Heart left ventricle (tissue), 16 donors: ENCODE data around the gene HOTAIR. TPM values are rescaled to one million over a fixed set of nuclear protein-coding genes. Genes with fewer than 3 reads are reported as not detected.
A peak's percentile ranks its signal among the peaks of the same experiment; 100 is the strongest.

ENCODE experiments used
- ATAC-seq, 4 donors: fragments of 200-7000 bp; cut with Tn5 transposase; one replicate each; pipeline ENCODE4 v1.9.1; 2020 to 2022; ENCODE audit warnings: moderate library complexity in 4 of 4, mild to moderate bottlenecking in 3 of 4, moderate number of reproducible peaks in 1 of 4
- DNase-seq, 5 donors: peaks; one replicate each; pipeline ENCODE4 v3.0.0-alpha.2; 2020
- H3K27ac ChIP-seq, 12 donors: fragments of 200-600 bp; sonication (generic) in 4 of 12; one replicate each; pipeline versions ENCODE4 v1.5.0 to v1.8.0; 2016 to 2022; ENCODE audit warnings: mild to moderate bottlenecking in 2 of 12
- H3K27me3 ChIP-seq, 9 donors: fragments of 200-600 bp; sonication (generic) in 2 of 9; one replicate each; pipeline versions ENCODE4 v1.5.1 to v1.8.0; 2016 to 2022; ENCODE audit warnings: mild to moderate bottlenecking in 3 of 9
- H3K36me3 ChIP-seq, 9 donors: fragments of 200-600 bp; sonication (generic) in 2 of 9; one replicate each; pipeline versions ENCODE4 v1.5.0 to v1.8.0; 2018 to 2022; ENCODE audit warnings: mild to moderate bottlenecking in 2 of 9
- H3K4me1 ChIP-seq, 12 donors: fragments of 200-600 bp; sonication (generic) in 4 of 12; one replicate each; pipeline versions ENCODE4 v1.5.0 to v1.8.0; 2016 to 2022; ENCODE audit warnings: mild to moderate bottlenecking in 3 of 12
- H3K4me3 ChIP-seq, 12 donors: fragments of 200-600 bp; sonication (generic) in 4 of 12; one replicate each; pipeline versions ENCODE4 v1.5.0 to v1.8.0; 2017 to 2022; ENCODE audit warnings: mild to moderate bottlenecking in 9 of 12, moderate library complexity in 4 of 12
- H3K9me3 ChIP-seq, 12 donors: fragments of 200-600 bp; sonication (generic) in 4 of 12; one replicate each; pipeline versions ENCODE4 v1.5.0 to v1.8.0; 2016 to 2022; ENCODE audit warnings: mild to moderate bottlenecking in 1 of 12
- CTCF ChIP-seq, 12 donors: fragments of 200-600 bp; sonication (generic) in 4 of 12; IDR thresholded peaks; one replicate each; pipeline versions ENCODE4 v1.5.0 to v1.8.0; 2018 to 2022; ENCODE audit warnings: antibody characterized with exemption in 12 of 12, mild to moderate bottlenecking in 5 of 12
- POLR2A ChIP-seq, 2 donors: fragments of 450-650 bp; IDR thresholded peaks; one replicate each; pipeline ENCODE4 v1.6.1; 2017; ENCODE audit warnings: antibody characterized with exemption in 2 of 2, mild to moderate bottlenecking in 2 of 2, moderate library complexity in 2 of 2
- WGBS, 4 donors: extraction: QIAGEN DNeasy Blood & Tissue Kit in 2 of 4; methylation state at CpG; one replicate each; pipeline versions ENCODE4 v1.1.5 to v1.1.7; 2013 to 2018; 5-methylcytosine and 5-hydroxymethylcytosine counted together
- intact Hi-C, 10 donors: fragments of 100-400 bp; cut with DNase I; formaldehyde crosslinking; loops; one replicate each; pipeline versions ENCODE4 v1.11.1 to v1.14.2; 2022
- polyA plus RNA-seq, 2 donors: library from polyadenylated mRNA; stranded (reverse); fragments of 200-250 nt; gene quantifications; one replicate each; pipeline ENCODE4 v1.2.3, GENCODE V29; 2013
- total RNA-seq, 9 donors: library from RNA; depleted of rRNA in 2 of 9; stranded (reverse); fragments of >200 nt in 2 of 9; fragmentation: NEBNext Ultra II Directional in 3 of 9; extraction: Animal tissue kit (Norgen Biotek cat#: 25700) in 3 of 9; gene quantifications; one replicate each; pipeline versions ENCODE4 v1.1.0 to v1.2.4, GENCODE V29; 2016 to 2023
- donor health status: ischemic (EF 13 %, LVEDD 7.1; RV severe dilation, severe dysfunction).
- donor health status: healthy with polysubstance abuse.
- donor health status: DM: no; HTN: yes; CAD: no.
- donor health status: DM: no; HTN: no; CAD: no.
- donor health status: ischemic (EF 25% LVEDD 6.9; RV normal size, moderate dysfunction).
- donor health status: ischemic (EF 25% LVEDD 5.7; RV mildly dilated, moderate dysfunction).
- donor health status: healthy.
- donor health status: DM: yes; HTN: yes; CAD: no.
- donor health status: ischemic (EF 35%, LVEDD 5.7; RV mildly dilated, moderate dysfunction).
- donor health status: nonischemic (EF 11% LVEDD 7.7; RV severe dilation, severe dysfunction).
- donor health status: DM: yes; HTN: yes; CAD: no.
- donor health status: PGD.
- donor health status: ischemic (EF 29% LVEDD 5.4; RV normal size, mild dysfunction).
- donor health status: nonischemic (EF 23%, LVEDD 6.1; RV moderate dilation, normal function).

Gene HOTAIR
- total and polyA plus RNA-seq, 11 donors, result not detected

- H3K4me1 ChIP-seq, result peaks cover 0 to 25% (median 11%) of the 10 kb centered on the region in 12 donors
- no peaks in the 10 kb centered on the region for H3K36me3 ChIP-seq
- TF ChIP-seq CTCF (IDR thresholded peaks at IDR 0.05), result no peak
- no peak for TF ChIP-seq POLR2A (IDR thresholded peaks at IDR 0.05)
- ATAC-seq (no peak), DNase-seq (peak in 1 of 5 donors; percentile 1)
- no peak overlapping the region for H3K4me3 ChIP-seq
- no peaks in the 10 kb centered on the region for H3K9me3 ChIP-seq
- intact Hi-C loops, result no loop called here
- 8 to 14% (median 12%) methylated on average over 9 of the region's 9 CpGs for WGBS, 4 donors
- H3K27ac ChIP-seq, result no peak overlapping the region
- H3K27me3 ChIP-seq, result peaks cover 82 to 99% (median 97%) of the 10 kb centered on the region in 9 donors
These were observed 2.3 kb upstream of the HOTAIR start for GRCh38 chr12:53976823-53977595.

- Histone ChIP-seq H3K27me3 (peaks cover 82 to 99% (median 98%) of the 10 kb centered on the region in 9 donors), H3K4me3 (no peak overlapping the region), H3K9me3 (no peaks in the 10 kb centered on the region), H3K4me1 (peaks cover 0 to 25% (median 11%) of the 10 kb centered on the region in 12 donors), H3K36me3 (no peaks in the 10 kb centered on the region), H3K27ac (no peak overlapping the region)
- ATAC-seq, result no peak
- TF ChIP-seq POLR2A (IDR thresholded peaks at IDR 0.05) (no peak), CTCF (IDR thresholded peaks at IDR 0.05) (no peak)
- intact Hi-C loops, result no loop called here
- DNase-seq, result no peak
- whole genome bisulfite sequencing, 4 donors, result 11 to 15% (median 13%) methylated on average over 20 to 21 of the region's 21 CpGs
These were observed 1.5 kb upstream of the HOTAIR start for GRCh38 chr12:53976172-53976822.

- WGBS, 4 donors, result 5 to 9% (median 8%) methylated on average over 31 of the region's 31 CpGs
- Histone ChIP-seq H3K27me3 (peaks cover 83 to 99% (median 97%) of the 10 kb centered on the region in 9 donors), H3K9me3 (no peaks in the 10 kb centered on the region), H3K4me1 (peaks cover 0 to 25% (median 11%) of the 10 kb centered on the region in 12 donors), H3K4me3 (peak overlapping the region in 2 of 12 donors; percentile 12 to 40), H3K36me3 (no peaks in the 10 kb centered on the region), H3K27ac (no peak overlapping the region)
- TF ChIP-seq CTCF (IDR thresholded peaks at IDR 0.05), result no peak
- TF ChIP-seq POLR2A (IDR thresholded peaks at IDR 0.05), result no peak
- DNase-seq (peak in 1 of 5 donors; percentile 12), ATAC-seq (no peak)
- intact Hi-C loops, result no loop called here
These were observed 862 bp upstream of the HOTAIR start for GRCh38 chr12:53975479-53976152.

GRCh38 chr12:53975064-53975471 lies 314 bp upstream of the HOTAIR start:
- WGBS, 4 donors, result 0 to 3% (median 2%) methylated on average over 9 to 25 of the region's 25 CpGs
- no peak overlapping the region for H3K27ac ChIP-seq
- intact Hi-C loops, result no loop called here

More at GRCh38 chr12:53975064-53975471, 314 bp upstream of the HOTAIR start:
- H3K4me3 ChIP-seq, result peak overlapping the region in 3 of 12 donors; percentile 12 to 40 (median 24)
- H3K27me3 ChIP-seq, result peaks cover 83 to 100% (median 97%) of the 10 kb centered on the region in 9 donors
- TF ChIP-seq CTCF (IDR thresholded peaks at IDR 0.05) (no peak), POLR2A (IDR thresholded peaks at IDR 0.05) (no peak)
- DNase-seq, result peak in 1 of 5 donors; percentile 9
- peaks cover 0 to 25% (median 11%) of the 10 kb centered on the region in 12 donors for H3K4me1 ChIP-seq
- H3K9me3 ChIP-seq, result no peaks in the 10 kb centered on the region
- H3K36me3 ChIP-seq, result no peaks in the 10 kb centered on the region
- no peak for ATAC-seq
